Measurements from ENCODE around the gene DPF3.

DPF3 gene

DNA sequence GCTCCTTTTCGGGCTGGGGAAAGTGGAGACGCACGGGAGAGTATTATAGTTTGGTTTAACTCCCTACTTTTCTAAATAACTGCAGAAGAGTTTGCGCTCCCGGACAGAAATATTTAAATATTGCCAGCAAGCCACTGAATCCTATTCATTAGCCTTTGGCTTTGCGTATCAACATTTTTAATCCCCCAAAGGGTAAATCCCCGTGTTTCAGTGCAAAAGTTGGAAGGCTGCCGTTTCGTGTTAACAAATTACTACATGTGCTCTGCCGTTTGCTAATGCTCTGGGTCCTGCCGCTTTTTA lies 372 bp upstream of the DPF3 start:
- no peaks in the 10 kb centered on the region for H3K9me3 ChIP-seq (ENCODE audit: insufficient read depth, low read length)
- H3K36me3 ChIP-seq (ENCODE audit: insufficient read depth, insufficient read length, low read length): no peaks in the 10 kb centered on the region
- peak overlapping the region; percentile 40 for H3K4me3 ChIP-seq (ENCODE audit: insufficient read length, low read depth)
- H3K27me3 ChIP-seq (ENCODE audit: insufficient read depth, insufficient read length): peaks cover 53% of the 10 kb centered on the region
- H3K4me1 ChIP-seq (ENCODE audit: insufficient read depth, insufficient read length): peaks cover 5% of the 10 kb centered on the region
- TF ChIP-seq SUZ12 (IDR thresholded peaks at IDR 0.05; ENCODE audit: extremely low read depth, insufficient read depth, insufficient read length) (no peak), YY1 (IDR thresholded peaks at IDR 0.05; ENCODE audit: insufficient read depth, insufficient read length) (no peak), ZNF274 (IDR thresholded peaks at IDR 0.05; ENCODE audit: low read depth, low read length) (no peak)
- no peak overlapping the region for H3K9ac ChIP-seq (ENCODE audit: insufficient read length, low read depth)
- no peak for DNase-seq (ENCODE audit: low read depth, low spot score)

- H3K36me3 ChIP-seq (ENCODE audit: insufficient read depth, insufficient read length, low read length): no peaks in the 10 kb centered on the region
- peaks cover 7% of the 10 kb centered on the region for H3K4me1 ChIP-seq (ENCODE audit: insufficient read depth, insufficient read length)
- no peak for TF ChIP-seq YY1 (IDR thresholded peaks at IDR 0.05; ENCODE audit: insufficient read depth, insufficient read length)
- no peak for TF ChIP-seq SUZ12 (IDR thresholded peaks at IDR 0.05; ENCODE audit: extremely low read depth, insufficient read depth, insufficient read length)
- TF ChIP-seq ZNF274 (IDR thresholded peaks at IDR 0.05; ENCODE audit: low read depth, low read length): no peak
- H3K4me3 ChIP-seq (ENCODE audit: insufficient read length, low read depth): peak overlapping the region; percentile 53
- H3K9me3 ChIP-seq (ENCODE audit: insufficient read depth, low read length): no peaks in the 10 kb centered on the region
- no peak for DNase-seq (ENCODE audit: low read depth, low spot score)
- peaks cover 53% of the 10 kb centered on the region for H3K27me3 ChIP-seq (ENCODE audit: insufficient read depth, insufficient read length)
- H3K9ac ChIP-seq (ENCODE audit: insufficient read length, low read depth): peak overlapping the region; percentile 50
Measured at GRCh38 chr14:72892879-72893635, 844 bp downstream of the DPF3 start.

GRCh38 chr14:72892103-72892878 lies 1.6 kb downstream of the DPF3 start:
- DNase-seq (ENCODE audit: low read depth, low spot score): no peak
- Histone ChIP-seq H3K4me3 (ENCODE audit: insufficient read length, low read depth) (peak overlapping the region; percentile 53), H3K9ac (ENCODE audit: insufficient read length, low read depth) (peak overlapping the region; percentile 21), H3K27me3 (ENCODE audit: insufficient read depth, insufficient read length) (peaks cover 53% of the 10 kb centered on the region), H3K4me1 (ENCODE audit: insufficient read depth, insufficient read length) (peaks cover 7% of the 10 kb centered on the region), H3K9me3 (ENCODE audit: insufficient read depth, low read length) (no peaks in the 10 kb centered on the region), H3K36me3 (ENCODE audit: insufficient read depth, insufficient read length, low read length) (no peaks in the 10 kb centered on the region)
- peak; percentile 78 for TF ChIP-seq SUZ12 (IDR thresholded peaks at IDR 0.05; ENCODE audit: extremely low read depth, insufficient read depth, insufficient read length)
- TF ChIP-seq ZNF274 (IDR thresholded peaks at IDR 0.05; ENCODE audit: low read depth, low read length): no peak

DNA sequence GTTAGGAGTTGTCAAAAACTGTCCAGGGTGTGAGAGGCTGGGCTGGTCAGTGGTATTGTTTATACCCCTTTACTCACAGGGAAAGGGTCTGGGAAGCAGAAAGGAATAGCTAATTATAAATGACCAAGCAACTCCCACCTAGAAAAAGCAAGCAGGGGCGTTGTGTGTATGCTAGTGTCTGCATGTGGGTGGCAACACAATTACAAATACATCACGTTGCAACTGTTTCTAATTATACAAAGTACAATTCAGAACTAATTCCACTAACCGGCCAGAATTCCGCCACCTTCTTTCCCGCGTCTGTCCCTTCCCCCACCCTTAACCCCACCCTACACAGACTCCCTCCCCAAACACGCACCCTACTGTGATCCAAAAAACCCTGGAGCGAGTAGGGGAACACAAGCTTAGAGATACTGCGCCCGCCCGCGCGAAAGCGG lies 2.2 kb downstream of the DPF3 start:
- H3K9ac ChIP-seq (ENCODE audit: insufficient read length, low read depth): no peak overlapping the region
- peak overlapping the region; percentile 53 for H3K4me3 ChIP-seq (ENCODE audit: insufficient read length, low read depth)
- no peak for DNase-seq (ENCODE audit: low read depth, low spot score)
- H3K36me3 ChIP-seq (ENCODE audit: insufficient read depth, insufficient read length, low read length): no peaks in the 10 kb centered on the region
- H3K9me3 ChIP-seq (ENCODE audit: insufficient read depth, low read length): no peaks in the 10 kb centered on the region
- H3K4me1 ChIP-seq (ENCODE audit: insufficient read depth, insufficient read length): peaks cover 7% of the 10 kb centered on the region
- H3K27me3 ChIP-seq (ENCODE audit: insufficient read depth, insufficient read length): peaks cover 48% of the 10 kb centered on the region
- TF ChIP-seq YY1 (IDR thresholded peaks at IDR 0.05; ENCODE audit: insufficient read depth, insufficient read length): no peak
- no peak for TF ChIP-seq ZNF274 (IDR thresholded peaks at IDR 0.05; ENCODE audit: low read depth, low read length)

- Histone ChIP-seq H3K27me3 (ENCODE audit: insufficient read depth, insufficient read length) (peaks cover 29% of the 10 kb centered on the region), H3K9ac (ENCODE audit: insufficient read length, low read depth) (no peak overlapping the region), H3K4me1 (ENCODE audit: insufficient read depth, insufficient read length) (peaks cover 7% of the 10 kb centered on the region), H3K9me3 (ENCODE audit: insufficient read depth, low read length) (no peaks in the 10 kb centered on the region), H3K36me3 (ENCODE audit: insufficient read depth, insufficient read length, low read length) (no peaks in the 10 kb centered on the region), H3K4me3 (ENCODE audit: insufficient read length, low read depth) (no peak overlapping the region)
- DNase-seq (ENCODE audit: low read depth, low spot score): no peak
- TF ChIP-seq YY1 (IDR thresholded peaks at IDR 0.05; ENCODE audit: insufficient read depth, insufficient read length) (no peak), SUZ12 (IDR thresholded peaks at IDR 0.05; ENCODE audit: extremely low read depth, insufficient read depth, insufficient read length) (no peak), ZNF274 (IDR thresholded peaks at IDR 0.05; ENCODE audit: low read depth, low read length) (no peak)
Measured at GRCh38 chr14:72889366-72889765, 4.5 kb downstream of the DPF3 start.

DNA sequence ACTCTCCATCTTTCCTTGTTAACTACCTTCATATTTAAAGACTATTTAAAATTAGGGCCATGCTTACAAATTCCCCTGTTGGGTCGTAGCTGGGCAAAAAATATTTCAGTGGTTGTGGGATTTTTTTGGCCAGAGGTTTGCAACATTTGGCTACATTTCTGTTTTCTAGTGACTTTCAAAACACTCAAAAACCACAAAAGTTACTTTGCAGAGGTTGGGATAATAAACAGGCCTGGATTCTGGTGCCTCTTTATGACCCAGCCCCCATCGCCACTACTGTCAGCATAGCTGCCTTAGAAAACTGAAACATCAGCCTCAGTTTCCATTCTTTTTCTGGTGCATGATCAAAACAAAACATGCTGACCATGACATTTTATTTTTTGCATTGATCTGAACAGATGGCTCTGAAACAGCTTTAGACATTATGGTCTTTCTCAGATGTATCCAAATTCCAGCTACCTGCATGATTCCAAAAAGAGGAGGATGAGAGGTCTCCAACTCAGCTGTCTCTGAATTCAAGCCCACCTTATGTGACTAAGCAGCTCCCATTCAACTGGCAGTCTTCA lies 5.2 kb downstream of the DPF3 start:
- no peaks in the 10 kb centered on the region for H3K36me3 ChIP-seq (ENCODE audit: insufficient read depth, insufficient read length, low read length)
- peaks cover 7% of the 10 kb centered on the region for H3K4me1 ChIP-seq (ENCODE audit: insufficient read depth, insufficient read length)
- TF ChIP-seq YY1 (IDR thresholded peaks at IDR 0.05; ENCODE audit: insufficient read depth, insufficient read length) (no peak), SUZ12 (IDR thresholded peaks at IDR 0.05; ENCODE audit: extremely low read depth, insufficient read depth, insufficient read length) (no peak), ZNF274 (IDR thresholded peaks at IDR 0.05; ENCODE audit: low read depth, low read length) (no peak)

GRCh38 chr14:72888192-72888591 lies 5.7 kb downstream of the DPF3 start:
- TF ChIP-seq ZNF274 (IDR thresholded peaks at IDR 0.05; ENCODE audit: low read depth, low read length): no peak
- no peak for TF ChIP-seq SUZ12 (IDR thresholded peaks at IDR 0.05; ENCODE audit: extremely low read depth, insufficient read depth, insufficient read length)
- TF ChIP-seq YY1 (IDR thresholded peaks at IDR 0.05; ENCODE audit: insufficient read depth, insufficient read length): no peak
- H3K4me3 ChIP-seq (ENCODE audit: insufficient read length, low read depth): no peak overlapping the region
- peaks cover 7% of the 10 kb centered on the region for H3K4me1 ChIP-seq (ENCODE audit: insufficient read depth, insufficient read length)

More for the DNA sequence above, 5.2 kb downstream of the DPF3 start:
- Histone ChIP-seq H3K27me3 (ENCODE audit: insufficient read depth, insufficient read length) (peaks cover 29% of the 10 kb centered on the region), H3K9me3 (ENCODE audit: insufficient read depth, low read length) (no peaks in the 10 kb centered on the region), H3K4me3 (ENCODE audit: insufficient read length, low read depth) (no peak overlapping the region), H3K9ac (ENCODE audit: insufficient read length, low read depth) (no peak overlapping the region)
- DNase-seq (ENCODE audit: low read depth, low spot score): no peak

More at GRCh38 chr14:72888192-72888591, 5.7 kb downstream of the DPF3 start:
- no peaks in the 10 kb centered on the region for H3K36me3 ChIP-seq (ENCODE audit: insufficient read depth, insufficient read length, low read length)
- no peak for DNase-seq (ENCODE audit: low read depth, low spot score)
- no peaks in the 10 kb centered on the region for H3K9me3 ChIP-seq (ENCODE audit: insufficient read depth, low read length)
- H3K9ac ChIP-seq (ENCODE audit: insufficient read length, low read depth): no peak overlapping the region
- peaks cover 28% of the 10 kb centered on the region for H3K27me3 ChIP-seq (ENCODE audit: insufficient read depth, insufficient read length)
